Inferior parietal cortex (tissue), 1 donor: ENCODE measurements around the gene ABR.

Experiments used
- DNase-seq: peaks from one replicate; pipeline ENCODE4 v3.0.0-alpha.2; 2016; ENCODE audit errors: extremely low spot score

Gene ABR

GRCh38 chr17:1030684-1031532 is 148.9 kb downstream of the ABR start:
- DNase-seq: no peak

GRCh38 chr17:1029922-1030644 is 149.7 kb downstream of the ABR start:
- no peak for DNase-seq

- no peak for DNase-seq
Measured at GRCh38 chr17:1029196-1029921, 150.4 kb downstream of the ABR start.

- no peak for DNase-seq
Measured at GRCh38 chr17:1027044-1027443, 152.7 kb downstream of the ABR start.

- DNase-seq: no peak
Measured at GRCh38 chr17:1026599-1026975, 153.2 kb downstream of the ABR start.

GRCh38 chr17:1025733-1026598 is 153.8 kb downstream of the ABR start:
- DNase-seq: no peak

GRCh38 chr17:1024076-1024475 is 155.7 kb downstream of the ABR start:
- DNase-seq: no peak

- DNase-seq: no peak
Measured at GRCh38 chr17:1022278-1023024, 157.3 kb downstream of the ABR start.

- DNase-seq: no peak
Measured at GRCh38 chr17:1021147-1021546, 158.6 kb downstream of the ABR start.

GRCh38 chr17:1019451-1019850 is 160.3 kb downstream of the ABR start:
- no peak for DNase-seq

- DNase-seq: no peak
Measured at GRCh38 chr17:1018547-1018946, 161.2 kb downstream of the ABR start.

- no peak for DNase-seq
Measured at GRCh38 chr17:1013729-1014090, 166.1 kb downstream of the ABR start.

GRCh38 chr17:1012823-1013728 is 166.7 kb downstream of the ABR start:
- DNase-seq: no peak

- DNase-seq: no peak
Measured at GRCh38 chr17:1011760-1012735, 167.7 kb downstream of the ABR start.

GRCh38 chr17:1011138-1011537 is 168.6 kb downstream of the ABR start:
- DNase-seq: no peak

GRCh38 chr17:1010586-1010985 is 169.2 kb downstream of the ABR start:
- DNase-seq: no peak

GRCh38 chr17:1010086-1010450 is 169.7 kb downstream of the ABR start:
- DNase-seq: no peak

- DNase-seq: no peak
Measured at GRCh38 chr17:1009229-1010085, 170.3 kb downstream of the ABR start.
